OCI-LY7 (cell line): Measurements from ENCODE around the gene SYNPO. TPM values are rescaled to one million over a fixed set of nuclear protein-coding genes. Genes with fewer than 3 reads are reported as not detected.

Experiments
- BruUV-seq: library from RNA; stranded (reverse); fragments of 400-500 nt; replicated peaks from 2 replicates; lab custom pipeline; 2021; lab: Mats Ljungman, UMichigan
- CTCF ChIA-PET: fragments of 300-600 bp; sonication (Branson Sonifier 250); formaldehyde crosslinking; loops from one replicate; lab custom pipeline; 2022; ENCODE audit warnings: antibody characterized with exemption; ENCODE audit not compliant: unreplicated experiment; lab: Charles Lee
- POLR2A ChIA-PET: fragments of 300-600 bp; sonication (Branson Sonifier 250); formaldehyde crosslinking; loops from one replicate; lab custom pipeline; 2022; ENCODE audit warnings: antibody characterized with exemption; lab: Charles Lee
- DNase-seq: peaks from one replicate; pipeline ENCODE4 v3.0.0-alpha.2; 2015; ENCODE audit warnings: low spot score
- H2AFZ ChIP-seq: fragments of 200-600 bp; sonication (generic), shearing (Covaris generic); 2 replicates; pipeline ENCODE4 v1.6.1; 2014; ENCODE audit warnings: mild to moderate bottlenecking, antibody characterized with exemption, low read length, moderate library complexity
- H3K27ac ChIP-seq: fragments of 200-600 bp; sonication (generic); 2 replicates; pipeline ENCODE4 v1.5.1; 2014; ENCODE audit warnings: mixed run types, low read depth, mild to moderate bottlenecking, moderate library complexity, low read length, inconsistent platforms; ENCODE audit not compliant: poor library complexity, severe bottlenecking
- H3K36me3 ChIP-seq: fragments of 200-600 bp; sonication (generic); 2 replicates; pipeline ENCODE4 v1.6.1; 2014; ENCODE audit warnings: mild to moderate bottlenecking, antibody characterized with exemption, low read length, moderate library complexity, mixed read lengths; ENCODE audit not compliant: insufficient read depth
- H3K4me1 ChIP-seq: fragments of 200-600 bp; sonication (generic); 2 replicates; pipeline ENCODE4 v1.5.1; 2014; ENCODE audit warnings: mild to moderate bottlenecking, low read length; ENCODE audit not compliant: insufficient read depth, poor library complexity, severe bottlenecking
- H3K4me2 ChIP-seq: fragments of 200-600 bp; sonication (generic); 2 replicates; pipeline ENCODE4 v1.6.1; 2014; ENCODE audit warnings: mild to moderate bottlenecking, low read length
- H3K4me3 ChIP-seq: fragments of 200-600 bp; sonication (generic); 2 replicates; pipeline ENCODE4 v1.5.1; 2014; ENCODE audit warnings: mild to moderate bottlenecking, low read depth, low read length; ENCODE audit not compliant: poor library complexity, severe bottlenecking
- H3K79me2 ChIP-seq: fragments of 200-600 bp; sonication (generic); 2 replicates; pipeline ENCODE4 v1.6.1; 2016; ENCODE audit warnings: low read depth, mild to moderate bottlenecking, low read length, moderate library complexity, mixed read lengths; ENCODE audit not compliant: insufficient read depth
- H3K9me2 ChIP-seq: fragments of 200-600 bp; sonication (generic); 2 replicates; pipeline ENCODE4 v1.6.1; 2016; ENCODE audit warnings: mild to moderate bottlenecking, low read length, mixed read lengths; ENCODE audit not compliant: insufficient read depth
- H3K9me3 ChIP-seq: fragments of 200-600 bp; sonication (generic); 2 replicates; pipeline ENCODE4 v1.6.1; 2014; ENCODE audit warnings: mild to moderate bottlenecking, mixed run types, low read length, mixed read lengths
- H4K20me1 ChIP-seq: fragments of 200-600 bp; sonication (generic); 2 replicates; pipeline ENCODE4 v1.6.1; 2014; ENCODE audit warnings: mild to moderate bottlenecking, antibody characterized with exemption, low read length, moderate library complexity, mixed read lengths; ENCODE audit not compliant: insufficient read depth
- EZH2phosphoT487 ChIP-seq: fragments of 200-600 bp; sonication (generic); IDR thresholded peaks from 2 replicates; pipeline ENCODE4 v1.6.1; 2018; ENCODE audit warnings: low read depth, borderline replicate concordance, mild to moderate bottlenecking, mixed run types, antibody characterized with exemption, low read length, moderate library complexity, mixed read lengths
- intact Hi-C: fragments of 100-400 bp; cut with micrococcal nuclease; formaldehyde crosslinking; loops from one replicate; pipeline ENCODE4 v1.10.0; 2022; ENCODE audit not compliant: unreplicated experiment
- total RNA-seq, 2 experiments: library from RNA; depleted of rRNA in 1 of 2; stranded (reverse); fragments of >200 nt in 1 of 2; shearing (Covaris generic) in 1 of 2; gene quantifications; 2 replicates each; pipeline ENCODE4 v1.2.3, GENCODE V29; 2014 to 2022
- TF ChIP-seq, protein P1 (sequence below): fragments of 200-600 bp; sonication (generic); conservative IDR thresholded peaks from 2 replicates; pipeline ENCODE4 v1.5.1; 2014; ENCODE audit warnings: mild to moderate bottlenecking, antibody characterized with exemption, low read length, moderate library complexity, mixed read lengths

SYNPO gene
- total RNA-seq, 2 experiments from 2014 or later, result 0.08 TPM; not detected in 1

DNA sequence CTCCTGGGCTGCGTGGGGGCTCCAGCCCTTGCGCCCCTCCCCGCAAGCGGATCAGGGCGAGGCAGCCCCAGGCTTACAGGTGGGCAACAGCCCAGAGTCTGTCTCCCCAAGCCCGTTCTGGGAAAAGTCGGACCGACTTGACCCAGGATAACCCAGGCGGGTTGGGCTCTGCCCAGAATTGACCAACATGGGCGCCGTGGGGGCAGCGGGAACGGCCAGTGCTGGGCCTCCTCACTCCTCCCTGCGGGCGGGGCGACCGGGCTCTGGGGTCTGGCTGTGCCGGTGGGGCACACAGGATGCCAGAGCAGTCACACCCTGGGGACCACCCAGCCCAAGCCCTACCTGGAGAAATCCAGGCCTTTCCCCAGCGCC, 15.3 kb upstream of the SYNPO start:
- Histone ChIP-seq H3K36me3 (no peaks in the 10 kb centered on the region), H3K79me2 (no peaks in the 10 kb centered on the region), H3K4me2 (peak overlapping the region; percentile 49), H3K9me2 (no peaks in the 10 kb centered on the region), H2AFZ (no peak overlapping the region), H3K9me3 (no peaks in the 10 kb centered on the region), H3K4me3 (no peak overlapping the region), H4K20me1 (no peaks in the 10 kb centered on the region), H3K4me1 (peaks cover 12% of the 10 kb centered on the region), H3K27ac (no peak overlapping the region)
- ChIA-PET POLR2A (no interaction called here), CTCF (no interaction called here)
- DNase-seq, result no peak
- intact Hi-C loops, result no loop called here
- BruUV-seq, result no TSS peak
- no peak for TF ChIP-seq EZH2phosphoT487
- TF ChIP-seq, protein P1, sequence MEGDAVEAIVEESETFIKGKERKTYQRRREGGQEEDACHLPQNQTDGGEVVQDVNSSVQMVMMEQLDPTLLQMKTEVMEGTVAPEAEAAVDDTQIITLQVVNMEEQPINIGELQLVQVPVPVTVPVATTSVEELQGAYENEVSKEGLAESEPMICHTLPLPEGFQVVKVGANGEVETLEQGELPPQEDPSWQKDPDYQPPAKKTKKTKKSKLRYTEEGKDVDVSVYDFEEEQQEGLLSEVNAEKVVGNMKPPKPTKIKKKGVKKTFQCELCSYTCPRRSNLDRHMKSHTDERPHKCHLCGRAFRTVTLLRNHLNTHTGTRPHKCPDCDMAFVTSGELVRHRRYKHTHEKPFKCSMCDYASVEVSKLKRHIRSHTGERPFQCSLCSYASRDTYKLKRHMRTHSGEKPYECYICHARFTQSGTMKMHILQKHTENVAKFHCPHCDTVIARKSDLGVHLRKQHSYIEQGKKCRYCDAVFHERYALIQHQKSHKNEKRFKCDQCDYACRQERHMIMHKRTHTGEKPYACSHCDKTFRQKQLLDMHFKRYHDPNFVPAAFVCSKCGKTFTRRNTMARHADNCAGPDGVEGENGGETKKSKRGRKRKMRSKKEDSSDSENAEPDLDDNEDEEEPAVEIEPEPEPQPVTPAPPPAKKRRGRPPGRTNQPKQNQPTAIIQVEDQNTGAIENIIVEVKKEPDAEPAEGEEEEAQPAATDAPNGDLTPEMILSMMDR, result no peak

DNA sequence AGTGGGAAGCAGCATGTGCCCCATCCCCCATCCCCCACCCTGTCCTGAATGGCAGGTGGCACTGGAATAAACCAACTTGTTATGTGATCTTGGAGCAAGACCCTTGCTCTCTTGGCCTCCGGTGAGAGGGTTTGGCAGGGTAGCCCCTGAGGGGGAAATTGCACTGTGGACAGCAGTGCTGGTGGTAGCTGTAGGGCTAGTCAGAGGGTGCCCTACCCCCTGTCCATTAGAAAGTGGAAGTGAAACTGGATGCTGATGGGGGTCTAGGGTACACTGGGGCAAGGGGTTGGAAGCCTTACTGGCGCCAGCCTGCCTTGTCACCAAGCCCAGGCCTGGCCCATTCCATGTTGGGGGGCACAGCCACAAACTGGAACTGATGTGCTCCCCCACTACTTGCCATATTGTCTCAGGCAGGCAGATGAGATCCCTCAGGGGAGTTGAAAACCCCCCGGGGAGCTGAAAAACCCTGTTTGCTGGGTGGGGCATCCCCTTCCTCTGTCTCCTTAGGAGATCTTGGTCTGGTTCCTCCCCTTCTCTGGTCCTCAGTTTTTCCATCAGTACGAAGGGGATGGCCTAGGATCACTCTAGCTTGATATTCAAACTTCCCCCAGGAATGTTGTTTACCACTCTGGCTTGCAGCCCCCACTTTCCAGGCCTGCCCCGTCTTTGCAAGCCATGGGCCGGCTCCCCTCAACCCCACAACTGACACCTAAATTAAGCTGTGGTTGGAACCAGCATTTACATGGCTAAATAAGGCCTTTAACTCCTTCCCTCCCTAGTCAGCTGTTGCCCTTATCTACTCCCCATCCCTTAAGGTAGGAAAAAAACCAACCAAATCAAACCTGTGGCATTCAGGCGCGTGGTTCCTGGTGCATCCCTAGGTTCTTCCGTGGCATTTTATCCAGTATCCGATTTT, 14.4 kb upstream of the SYNPO start:
- POLR2A ChIA-PET, result interaction anchor here (0.6 kb wide), 1 partner anchor 406 kb away, joined by 3 read pairs; no protein-coding TSS in a partner anchor

More for the DNA sequence above, 14.4 kb upstream of the SYNPO start:
- Histone ChIP-seq H4K20me1 (no peaks in the 10 kb centered on the region), H3K36me3 (no peaks in the 10 kb centered on the region), H3K4me2 (peak overlapping the region; percentile 44), H3K4me1 (peaks cover 12% of the 10 kb centered on the region), H3K27ac (no peak overlapping the region), H3K9me3 (no peaks in the 10 kb centered on the region), H3K79me2 (no peaks in the 10 kb centered on the region), H3K9me2 (no peaks in the 10 kb centered on the region), H3K4me3 (no peak overlapping the region), H2AFZ (no peak overlapping the region)
- CTCF ChIA-PET, result no interaction called here
- BruUV-seq, result no TSS peak
- TF ChIP-seq EZH2phosphoT487, result no peak
- TF ChIP-seq, protein P1, result no peak
- intact Hi-C loops, result no loop called here
- DNase-seq, result peak; percentile 25
